H1 (cell line): ENCODE measurements around the gene IFI27L1.

Experiments
- EZH2 ChIP-seq: fragments of 200-600 bp; sonication (generic); IDR thresholded peaks from 2 replicates; pipeline ENCODE4 v1.7.1; 2012; ENCODE audit warnings: low read depth, mild to moderate bottlenecking, moderate library complexity, low read length, inconsistent platforms; ENCODE audit not compliant: severe bottlenecking
- YY1 ChIP-seq: IDR thresholded peaks from 2 replicates; pipeline ENCODE4 v1.6.1; 2011; ENCODE audit warnings: low read depth, mild to moderate bottlenecking, low read length
- TF ChIP-seq, protein P1 (sequence below): IDR thresholded peaks from 2 replicates; pipeline ENCODE4 v1.6.1; 2012; ENCODE audit warnings: inconsistent platforms

DNA sequence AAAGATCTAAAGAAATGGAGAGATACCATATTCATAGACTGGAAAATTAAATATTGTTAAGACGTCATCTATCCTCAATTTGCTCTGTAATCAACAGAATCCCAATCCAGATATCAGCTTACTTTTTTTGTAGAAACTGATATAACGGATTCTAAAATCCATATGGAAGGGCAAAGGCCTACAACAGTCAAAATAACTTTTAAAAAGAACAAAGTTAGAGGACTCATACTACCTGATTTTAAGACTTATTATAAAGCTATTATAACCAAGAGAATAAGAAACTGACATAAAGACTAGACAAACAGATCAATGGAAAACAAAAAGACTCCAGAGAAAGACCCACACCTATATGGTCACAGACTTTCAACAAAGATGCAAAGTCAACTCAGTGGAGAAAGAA is 6.1 kb upstream of the IFI27L1 start:
- TF ChIP-seq YY1 (no peak), EZH2 (no peak)
- TF ChIP-seq, protein P1, sequence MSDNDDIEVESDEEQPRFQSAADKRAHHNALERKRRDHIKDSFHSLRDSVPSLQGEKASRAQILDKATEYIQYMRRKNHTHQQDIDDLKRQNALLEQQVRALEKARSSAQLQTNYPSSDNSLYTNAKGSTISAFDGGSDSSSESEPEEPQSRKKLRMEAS, result no peak
